GM12865 (cell line): ENCODE measurements around the gene DIPK1B.

ENCODE experiments used
- DNase-seq: peaks from one replicate; pipeline ENCODE4 v3.0.0; 2010; ENCODE audit warnings: low read depth
- H3K4me3 ChIP-seq: 2 replicates; pipeline ENCODE4 v1.5.1; 2011; ENCODE audit warnings: mild to moderate bottlenecking, low read depth, low read length, control low read depth
- TF ChIP-seq, protein P1 (sequence below): IDR thresholded peaks from 2 replicates; pipeline ENCODE4 v1.5.1; 2011; ENCODE audit warnings: low read length, control low read depth, low read depth, inconsistent platforms; ENCODE audit not compliant: insufficient read depth; ENCODE audit errors: missing control alignments

The DIPK1B gene

DNA sequence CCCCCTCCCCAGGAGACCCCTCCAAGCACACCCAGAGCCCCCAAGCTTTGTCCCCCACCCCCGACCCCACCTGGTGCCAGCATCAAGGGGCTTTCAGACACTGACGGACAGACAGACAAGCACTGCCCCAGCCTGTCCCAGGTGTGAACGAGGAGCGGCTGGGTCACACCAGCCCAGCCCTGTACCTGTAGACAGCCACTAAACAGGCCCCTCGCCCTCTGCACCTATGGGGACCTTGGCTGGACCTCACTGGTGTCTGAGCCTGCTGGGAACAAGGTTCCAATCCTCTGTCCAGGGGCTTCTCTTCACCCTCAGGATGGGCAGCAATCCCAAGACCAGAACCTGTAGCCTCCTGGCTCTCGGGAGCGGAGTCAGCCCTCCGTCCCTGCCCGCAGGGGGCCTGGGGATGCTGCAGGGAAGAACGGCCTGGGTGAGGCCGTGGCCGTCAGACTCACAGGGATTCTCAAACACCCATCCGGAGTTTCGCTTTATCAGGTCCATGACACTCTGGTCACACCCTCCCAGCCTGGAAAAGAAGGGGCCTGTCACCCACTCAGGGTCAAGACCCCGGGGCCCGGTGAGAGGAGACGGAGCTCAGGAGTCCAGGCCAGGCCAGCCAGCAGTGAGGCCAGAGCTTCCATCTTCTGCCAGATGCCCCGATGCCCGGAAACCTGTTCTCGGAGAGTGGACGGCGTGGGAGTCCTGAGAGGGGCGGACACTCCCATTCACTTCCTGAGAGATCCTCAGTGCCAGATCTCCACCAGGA, 33.2 kb downstream of the DIPK1B start:
- H3K4me3 ChIP-seq = no peak overlapping the region
- TF ChIP-seq, protein P1, sequence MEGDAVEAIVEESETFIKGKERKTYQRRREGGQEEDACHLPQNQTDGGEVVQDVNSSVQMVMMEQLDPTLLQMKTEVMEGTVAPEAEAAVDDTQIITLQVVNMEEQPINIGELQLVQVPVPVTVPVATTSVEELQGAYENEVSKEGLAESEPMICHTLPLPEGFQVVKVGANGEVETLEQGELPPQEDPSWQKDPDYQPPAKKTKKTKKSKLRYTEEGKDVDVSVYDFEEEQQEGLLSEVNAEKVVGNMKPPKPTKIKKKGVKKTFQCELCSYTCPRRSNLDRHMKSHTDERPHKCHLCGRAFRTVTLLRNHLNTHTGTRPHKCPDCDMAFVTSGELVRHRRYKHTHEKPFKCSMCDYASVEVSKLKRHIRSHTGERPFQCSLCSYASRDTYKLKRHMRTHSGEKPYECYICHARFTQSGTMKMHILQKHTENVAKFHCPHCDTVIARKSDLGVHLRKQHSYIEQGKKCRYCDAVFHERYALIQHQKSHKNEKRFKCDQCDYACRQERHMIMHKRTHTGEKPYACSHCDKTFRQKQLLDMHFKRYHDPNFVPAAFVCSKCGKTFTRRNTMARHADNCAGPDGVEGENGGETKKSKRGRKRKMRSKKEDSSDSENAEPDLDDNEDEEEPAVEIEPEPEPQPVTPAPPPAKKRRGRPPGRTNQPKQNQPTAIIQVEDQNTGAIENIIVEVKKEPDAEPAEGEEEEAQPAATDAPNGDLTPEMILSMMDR = no peak
- DNase-seq = no peak

GRCh38 chr9:136746155-136746490, 33.8 kb downstream of the DIPK1B start:
- no peak for DNase-seq
- TF ChIP-seq, protein P1 = no peak
- no peak overlapping the region for H3K4me3 ChIP-seq

- H3K4me3 ChIP-seq = no peak overlapping the region
- TF ChIP-seq, protein P1 = no peak
- no peak for DNase-seq
Observed at GRCh38 chr9:136746621-136747020, 34.2 kb downstream of the DIPK1B start.

GRCh38 chr9:136747161-136748060, 35.0 kb downstream of the DIPK1B start:
- no peak overlapping the region for H3K4me3 ChIP-seq
- TF ChIP-seq, protein P1 = no peak
- DNase-seq = no peak

DNA sequence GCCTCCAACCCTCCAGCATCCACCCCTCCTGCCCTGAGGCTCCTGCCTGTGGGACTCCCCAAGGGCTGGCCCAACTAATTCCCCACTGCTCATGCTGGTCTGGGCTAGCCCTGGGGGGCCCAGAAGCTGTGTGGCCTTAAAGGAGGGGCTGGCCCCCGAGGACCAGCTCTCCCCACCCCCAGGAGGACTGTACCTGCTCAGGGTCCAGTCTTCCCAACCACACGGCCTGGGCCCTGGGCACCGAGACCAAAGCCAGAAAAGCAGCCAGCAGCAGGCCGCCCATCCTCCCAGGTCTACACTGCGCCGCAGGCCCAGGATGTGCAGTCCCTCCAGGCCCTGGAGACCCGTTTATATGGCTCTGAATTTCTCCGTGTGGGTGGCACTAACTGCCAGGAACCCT, 35.8 kb downstream of the DIPK1B start, which contains the start of gene LCN6:
Gene LCN6, minus strand, starts transcription at position 325 of the 400 bp plus-strand sequence. Its CDS starts 42 bp downstream, at position 283.
- H3K4me3 ChIP-seq = no peak within 1 kb of the TSS
- no peak for DNase-seq
- TF ChIP-seq, protein P1 = no peak

- TF ChIP-seq, protein P1 = no peak
- DNase-seq = no peak
- no peak overlapping the region for H3K4me3 ChIP-seq
Observed at GRCh38 chr9:136748666-136749611, 36.6 kb downstream of the DIPK1B start.
